GM21367 (cell line): ENCODE data around the gene TAF8.
"Not testable (repeated sequence)": the region's sequence is repeated elsewhere in the genome, so short reads cannot be mapped to it uniquely, and the experiment has no call there.

Experiments
- ATAC-seq: cut with Tn5 transposase; IDR thresholded peaks from one replicate; pipeline ENCODE4 v1.9.1; 2021; ENCODE audit not compliant: unreplicated experiment

Gene TAF8

GRCh38 chr6:42028234-42029061 is 21.9 kb upstream of the TAF8 start:
- no peak for ATAC-seq

- ATAC-seq, result no peak
Measured at GRCh38 chr6:42029062-42029685, 21.1 kb upstream of the TAF8 start.

- ATAC-seq, result no peak
Measured at GRCh38 chr6:42029881-42030280, 20.4 kb upstream of the TAF8 start.

GRCh38 chr6:42030585-42031506 is 19.5 kb upstream of the TAF8 start:
- no peak for ATAC-seq

GRCh38 chr6:42032366-42032765 is 18.0 kb upstream of the TAF8 start:
- ATAC-seq, result no peak

- not testable (repeated sequence) for ATAC-seq
Measured at GRCh38 chr6:42037669-42038068, 12.7 kb upstream of the TAF8 start.

- ATAC-seq, result no peak
Measured at GRCh38 chr6:42038163-42038562, 12.2 kb upstream of the TAF8 start.

- no peak for ATAC-seq
Measured at GRCh38 chr6:42038811-42039408, 11.4 kb upstream of the TAF8 start.

- ATAC-seq, result no peak
Measured at GRCh38 chr6:42040856-42041480, 9.4 kb upstream of the TAF8 start.

GRCh38 chr6:42041481-42042053 is 8.8 kb upstream of the TAF8 start:
- ATAC-seq, result no peak

- ATAC-seq, result no peak
Measured at GRCh38 chr6:42042108-42042507, 8.2 kb upstream of the TAF8 start.

- ATAC-seq, result no peak
Measured at GRCh38 chr6:42043787-42044475, 6.4 kb upstream of the TAF8 start.

- ATAC-seq, result no peak
Measured at GRCh38 chr6:42045538-42046460, 4.5 kb upstream of the TAF8 start.

GRCh38 chr6:42046464-42047212 is 3.7 kb upstream of the TAF8 start:
- no peak for ATAC-seq

GRCh38 chr6:42047213-42047590 is 3.1 kb upstream of the TAF8 start:
- ATAC-seq, result no peak

- ATAC-seq, result no peak
Measured at GRCh38 chr6:42047790-42048405, 2.4 kb upstream of the TAF8 start.

- no peak for ATAC-seq
Measured at GRCh38 chr6:42049116-42049809, 1.1 kb upstream of the TAF8 start.
